ENCODE results near the gene THEMIS2. TPM values are rescaled to one million over a fixed set of nuclear protein-coding genes. Genes with fewer than 3 reads are reported as not detected.

THEMIS2 gene
- total and polyA plus RNA-seq, 2 experiments from 2014 or later = 8.1 to 32.4 TPM

GRCh38 chr1:27849951-27850350 is 22.4 kb upstream of the THEMIS2 start:
- Histone ChIP-seq H3K9me2 (ENCODE audit: insufficient read depth) (no peaks in the 10 kb centered on the region), H2AFZ (no peak overlapping the region), H3K4me1 (ENCODE audit: insufficient read depth) (no peaks in the 10 kb centered on the region), H3K4me3 (no peak overlapping the region), H3K36me3 (ENCODE audit: insufficient read depth) (peaks cover 47% of the 10 kb centered on the region), H3K4me2 (no peak overlapping the region), H3K79me2 (replicated peaks; ENCODE audit: insufficient read depth) (0 out of 2 replicates have a peak, but pooled peaks cover 2% of the 10 kb centered on the region), H3F3A (replicated peaks; ENCODE audit: low read depth) (peaks cover 11% of the 10 kb centered on the region; the same call in 1 of the 2 replicates), H3K27me3 (ENCODE audit: insufficient read depth) (no peaks in the 10 kb centered on the region), H4K20me1 (replicated peaks; ENCODE audit: insufficient read depth) (peaks cover 10% of the 10 kb centered on the region; the same call in 1 of the 2 replicates), H3K27ac (ENCODE audit: low read depth) (no peak overlapping the region)
- TF ChIP-seq ETS1 (IDR thresholded peaks at IDR 0.05) (no peak), NANOG (IDR thresholded peaks at IDR 0.05; ENCODE audit: borderline replicate concordance) (no peak), REST (IDR thresholded peaks at IDR 0.05; ENCODE audit: unreplicated experiment) (no peak), ZNF331 (CRISPR knock-in tag; IDR thresholded peaks at IDR 0.05; ENCODE audit: low read depth) (no peak), EZH2 (IDR thresholded peaks at IDR 0.05; ENCODE audit: low read depth, unreplicated experiment) (no peak), POLR2AphosphoS5 (IDR thresholded peaks at IDR 0.05; ENCODE audit: low read depth) (no peak), STAT1 (IDR thresholded peaks at IDR 0.05; ENCODE audit: unreplicated experiment) (no peak), JUNB (IDR thresholded peaks at IDR 0.05; ENCODE audit: unreplicated experiment) (no peak), CREB1 (CRISPR knock-in tag; IDR thresholded peaks at IDR 0.05; ENCODE audit: low read depth) (no peak), ZNF114 (CRISPR knock-in tag; IDR thresholded peaks at IDR 0.05) (no peak), EZH2phosphoT487 (IDR thresholded peaks at IDR 0.05; ENCODE audit: unreplicated experiment) (no peak), CTCF (conservative IDR thresholded peaks at IDR 0.05; ENCODE audit: low read depth in 2 of 2) (no peak), ZNF462 (CRISPR knock-in tag; IDR thresholded peaks at IDR 0.05) (no peak)
- DNase-seq (ENCODE audit: low spot score) = no peak
- Mint-ChIP-seq H3K36me3 (ENCODE audit: low read depth) (peaks cover 74% of the 10 kb centered on the region), H3K27me3 (ENCODE audit: insufficient read depth, low read depth, poor library complexity) (peaks cover 4% of the 10 kb centered on the region), H3K27ac (no peak overlapping the region), H3K9me3 (peaks cover 13% of the 10 kb centered on the region), H3K4me3 (no peak overlapping the region), H3K4me1 (no peaks in the 10 kb centered on the region)
- no peak for ATAC-seq
